ENCODE measurements around the gene TRIO.

TRIO gene

GRCh38 chr5:14462681-14463080, 319.5 kb downstream of the TRIO start:
- no peaks in the 10 kb centered on the region for H3K9me3 Mint-ChIP-seq
- H3K27me3 Mint-ChIP-seq (ENCODE audit: low read depth) = no peaks in the 10 kb centered on the region
- no peak overlapping the region for H3K27ac Mint-ChIP-seq
- H3K36me3 Mint-ChIP-seq (ENCODE audit: low read depth) = no peaks in the 10 kb centered on the region
- no peaks in the 10 kb centered on the region for H3K4me1 Mint-ChIP-seq (ENCODE audit: low read depth)
- no peak overlapping the region for H3K4me3 Mint-ChIP-seq

GRCh38 chr5:14463629-14464028, 320.5 kb downstream of the TRIO start:
- Mint-ChIP-seq H3K4me1 (ENCODE audit: low read depth) (no peaks in the 10 kb centered on the region), H3K27me3 (ENCODE audit: low read depth) (no peaks in the 10 kb centered on the region), H3K27ac (no peak overlapping the region), H3K36me3 (ENCODE audit: low read depth) (no peaks in the 10 kb centered on the region), H3K9me3 (no peaks in the 10 kb centered on the region), H3K4me3 (no peak overlapping the region)

GRCh38 chr5:14464096-14464495, 321.0 kb downstream of the TRIO start:
- no peaks in the 10 kb centered on the region for H3K9me3 Mint-ChIP-seq
- no peak overlapping the region for H3K27ac Mint-ChIP-seq
- H3K4me3 Mint-ChIP-seq = no peak overlapping the region
- H3K4me1 Mint-ChIP-seq (ENCODE audit: low read depth) = no peaks in the 10 kb centered on the region
- H3K27me3 Mint-ChIP-seq (ENCODE audit: low read depth) = no peaks in the 10 kb centered on the region
- no peaks in the 10 kb centered on the region for H3K36me3 Mint-ChIP-seq (ENCODE audit: low read depth)

GRCh38 chr5:14464671-14465070, 321.5 kb downstream of the TRIO start:
- Mint-ChIP-seq H3K4me1 (ENCODE audit: low read depth) (no peaks in the 10 kb centered on the region), H3K27me3 (ENCODE audit: low read depth) (no peaks in the 10 kb centered on the region), H3K4me3 (no peak overlapping the region), H3K36me3 (ENCODE audit: low read depth) (no peaks in the 10 kb centered on the region), H3K27ac (no peak overlapping the region), H3K9me3 (no peaks in the 10 kb centered on the region)

- H3K9me3 Mint-ChIP-seq = no peaks in the 10 kb centered on the region
- no peaks in the 10 kb centered on the region for H3K36me3 Mint-ChIP-seq (ENCODE audit: low read depth)
- H3K4me1 Mint-ChIP-seq (ENCODE audit: low read depth) = no peaks in the 10 kb centered on the region
- H3K4me3 Mint-ChIP-seq = no peak overlapping the region
- no peak overlapping the region for H3K27ac Mint-ChIP-seq
- H3K27me3 Mint-ChIP-seq (ENCODE audit: low read depth) = no peaks in the 10 kb centered on the region
Measured at GRCh38 chr5:14465116-14465515, 322.0 kb downstream of the TRIO start.

GRCh38 chr5:14465776-14466175, 322.6 kb downstream of the TRIO start:
- H3K4me1 Mint-ChIP-seq (ENCODE audit: low read depth) = no peaks in the 10 kb centered on the region
- H3K27ac Mint-ChIP-seq = no peak overlapping the region
- H3K9me3 Mint-ChIP-seq = no peaks in the 10 kb centered on the region
- no peaks in the 10 kb centered on the region for H3K27me3 Mint-ChIP-seq (ENCODE audit: low read depth)
- H3K4me3 Mint-ChIP-seq = no peak overlapping the region
- no peaks in the 10 kb centered on the region for H3K36me3 Mint-ChIP-seq (ENCODE audit: low read depth)

- Mint-ChIP-seq H3K9me3 (no peaks in the 10 kb centered on the region), H3K27me3 (ENCODE audit: low read depth) (no peaks in the 10 kb centered on the region), H3K4me3 (no peak overlapping the region), H3K27ac (no peak overlapping the region), H3K36me3 (ENCODE audit: low read depth) (no peaks in the 10 kb centered on the region), H3K4me1 (ENCODE audit: low read depth) (no peaks in the 10 kb centered on the region)
Measured at GRCh38 chr5:14467251-14467650, 324.1 kb downstream of the TRIO start.

- H3K4me3 Mint-ChIP-seq = no peak overlapping the region
- H3K27ac Mint-ChIP-seq = no peak overlapping the region
- no peaks in the 10 kb centered on the region for H3K36me3 Mint-ChIP-seq (ENCODE audit: low read depth)
- no peaks in the 10 kb centered on the region for H3K9me3 Mint-ChIP-seq
- no peaks in the 10 kb centered on the region for H3K27me3 Mint-ChIP-seq (ENCODE audit: low read depth)
- H3K4me1 Mint-ChIP-seq (ENCODE audit: low read depth) = no peaks in the 10 kb centered on the region
Measured at GRCh38 chr5:14467886-14468285, 324.7 kb downstream of the TRIO start.

- H3K9me3 Mint-ChIP-seq = no peaks in the 10 kb centered on the region
- H3K4me3 Mint-ChIP-seq = no peak overlapping the region
- no peaks in the 10 kb centered on the region for H3K36me3 Mint-ChIP-seq (ENCODE audit: low read depth)
- H3K27me3 Mint-ChIP-seq (ENCODE audit: low read depth) = no peaks in the 10 kb centered on the region
- H3K27ac Mint-ChIP-seq = peak overlapping the region; percentile 49
- H3K4me1 Mint-ChIP-seq (ENCODE audit: low read depth) = no peaks in the 10 kb centered on the region
Measured at GRCh38 chr5:14469551-14470377, 326.6 kb downstream of the TRIO start.

GRCh38 chr5:14471507-14471906, 328.4 kb downstream of the TRIO start:
- H3K27ac Mint-ChIP-seq = no peak overlapping the region
- H3K9me3 Mint-ChIP-seq = no peaks in the 10 kb centered on the region
- no peaks in the 10 kb centered on the region for H3K36me3 Mint-ChIP-seq (ENCODE audit: low read depth)
- no peaks in the 10 kb centered on the region for H3K4me1 Mint-ChIP-seq (ENCODE audit: low read depth)
- H3K27me3 Mint-ChIP-seq (ENCODE audit: low read depth) = no peaks in the 10 kb centered on the region
- no peak overlapping the region for H3K4me3 Mint-ChIP-seq

- no peaks in the 10 kb centered on the region for H3K36me3 Mint-ChIP-seq (ENCODE audit: low read depth)
Measured at GRCh38 chr5:14472986-14473567, 329.9 kb downstream of the TRIO start.

GRCh38 chr5:14475045-14475444, 331.9 kb downstream of the TRIO start:
- peaks cover 1% of the 10 kb centered on the region for H3K36me3 Mint-ChIP-seq (ENCODE audit: low read depth)
- H3K27me3 Mint-ChIP-seq (ENCODE audit: low read depth) = no peaks in the 10 kb centered on the region
- no peak overlapping the region for H3K4me3 Mint-ChIP-seq
- H3K27ac Mint-ChIP-seq = no peak overlapping the region
- peaks cover 3% of the 10 kb centered on the region for H3K4me1 Mint-ChIP-seq (ENCODE audit: low read depth)
- H3K9me3 Mint-ChIP-seq = no peaks in the 10 kb centered on the region

More at GRCh38 chr5:14472986-14473567, 329.9 kb downstream of the TRIO start:
- Mint-ChIP-seq H3K4me1 (ENCODE audit: low read depth) (no peaks in the 10 kb centered on the region), H3K4me3 (no peak overlapping the region), H3K27ac (no peak overlapping the region), H3K9me3 (no peaks in the 10 kb centered on the region), H3K27me3 (ENCODE audit: low read depth) (no peaks in the 10 kb centered on the region)

GRCh38 chr5:14476786-14477435, 333.8 kb downstream of the TRIO start:
- Mint-ChIP-seq H3K4me1 (ENCODE audit: low read depth) (peaks cover 3% of the 10 kb centered on the region), H3K27me3 (ENCODE audit: low read depth) (no peaks in the 10 kb centered on the region), H3K4me3 (no peak overlapping the region), H3K36me3 (ENCODE audit: low read depth) (peaks cover 4% of the 10 kb centered on the region), H3K9me3 (no peaks in the 10 kb centered on the region), H3K27ac (no peak overlapping the region)

GRCh38 chr5:14479143-14479696, 336.1 kb downstream of the TRIO start:
- no peak overlapping the region for H3K27ac Mint-ChIP-seq
- H3K27me3 Mint-ChIP-seq (ENCODE audit: low read depth) = no peaks in the 10 kb centered on the region

GRCh38 chr5:14481349-14481748, 338.2 kb downstream of the TRIO start:
- Mint-ChIP-seq H3K27me3 (ENCODE audit: low read depth) (no peaks in the 10 kb centered on the region), H3K4me3 (no peak overlapping the region), H3K4me1 (ENCODE audit: low read depth) (peaks cover 9% of the 10 kb centered on the region), H3K9me3 (no peaks in the 10 kb centered on the region), H3K27ac (no peak overlapping the region), H3K36me3 (ENCODE audit: low read depth) (peaks cover 4% of the 10 kb centered on the region)

More at GRCh38 chr5:14479143-14479696, 336.1 kb downstream of the TRIO start:
- Mint-ChIP-seq H3K9me3 (no peaks in the 10 kb centered on the region), H3K4me3 (no peak overlapping the region), H3K36me3 (ENCODE audit: low read depth) (peaks cover 4% of the 10 kb centered on the region), H3K4me1 (ENCODE audit: low read depth) (peaks cover 3% of the 10 kb centered on the region)
